ENCODE data around the gene GABBR2.
A peak's percentile ranks its signal among the peaks of the same experiment; 100 is the strongest.

GABBR2 gene

DNA sequence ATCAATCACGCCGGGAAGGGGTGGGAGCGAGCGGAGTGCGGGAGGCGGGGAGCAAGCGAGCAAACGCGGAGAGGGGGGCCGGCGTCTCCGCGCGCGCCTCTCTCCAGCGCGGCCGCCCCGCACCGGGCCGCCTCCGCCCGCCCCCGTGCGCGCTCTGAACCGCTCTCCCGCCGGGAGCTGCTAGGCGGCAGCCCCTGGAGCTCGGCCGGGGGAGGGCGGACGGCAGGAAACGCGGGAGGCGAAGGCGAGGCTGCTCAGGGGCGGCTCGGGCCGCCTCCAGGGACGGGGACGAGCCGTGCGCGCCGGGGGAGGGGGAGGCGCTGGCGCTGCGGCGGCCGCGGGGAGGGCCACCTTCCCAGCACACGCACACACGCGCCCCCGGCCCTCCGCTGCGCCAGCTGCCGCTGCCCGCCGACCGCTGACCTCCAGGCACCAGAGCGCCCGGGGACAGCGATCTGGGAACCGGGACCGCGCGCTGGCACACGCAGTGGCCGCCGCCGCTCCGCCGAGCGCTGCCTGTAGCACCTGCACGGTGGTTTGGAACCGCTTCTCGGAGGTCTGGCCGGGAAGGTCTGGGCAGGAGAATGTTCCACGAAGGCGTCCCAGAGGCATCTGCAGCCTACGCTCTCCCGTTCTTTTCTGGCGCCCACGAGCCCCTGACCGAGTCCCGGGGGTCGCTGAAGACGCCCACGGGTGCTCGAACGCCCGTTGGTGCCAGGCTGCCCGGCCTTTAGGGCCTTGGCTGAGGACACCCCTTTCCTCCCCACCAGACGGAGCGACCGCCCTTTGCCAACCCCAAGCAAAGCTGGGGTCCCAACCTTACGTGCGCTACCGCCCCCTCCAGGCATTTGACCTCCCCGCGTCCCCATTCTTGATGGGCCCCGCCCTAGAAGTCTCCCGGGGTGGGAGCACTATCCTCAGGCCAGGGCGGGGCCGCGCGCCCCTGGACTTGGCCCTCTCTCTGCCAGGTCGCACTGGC is at the start of gene GABBR2:
GABBR2 (minus strand) TSS at position 3 of the 979 bp plus-strand sequence. CDS start 198 bp downstream, outside the sequence.
- TF ChIP-seq GATA3 (IDR thresholded peaks at IDR 0.05; ENCODE audit: low read depth, low read length) (no peak), GATA2 (IDR thresholded peaks at IDR 0.05; ENCODE audit: low read depth, low read length) (no peak)

DNA sequence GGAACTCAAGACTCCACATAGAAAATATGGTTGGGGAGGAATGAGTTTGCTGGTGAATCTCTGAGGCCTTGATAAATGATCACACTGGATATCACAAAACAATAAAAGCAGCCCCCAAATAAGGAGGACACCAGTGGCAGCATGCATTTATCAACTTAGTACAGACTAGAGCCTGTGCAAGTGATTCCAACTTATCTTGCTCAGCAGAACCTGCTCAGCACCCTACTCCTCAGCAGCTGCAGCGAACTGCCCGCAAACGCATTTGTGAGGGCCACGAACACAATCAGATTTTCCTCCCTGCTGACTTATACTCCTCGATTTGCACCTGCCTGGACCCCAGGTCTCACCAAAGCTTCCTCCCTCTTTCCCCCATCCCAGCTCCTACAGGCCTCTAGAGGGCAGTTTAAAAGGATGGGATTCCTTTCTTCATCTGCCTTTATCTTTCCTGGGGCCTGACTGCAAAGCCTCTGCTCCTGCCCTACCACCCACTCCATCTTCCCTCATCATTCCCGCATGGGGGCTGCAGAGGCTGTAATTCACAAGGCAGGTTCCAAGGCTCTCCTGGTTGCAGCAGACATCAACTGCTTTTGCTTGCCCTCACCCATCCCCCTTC is 46.4 kb upstream of the GABBR2 start:
- TF ChIP-seq GATA2 (IDR thresholded peaks at IDR 0.05; ENCODE audit: low read depth, low read length) (no peak), GATA3 (IDR thresholded peaks at IDR 0.05; ENCODE audit: low read depth, low read length) (no peak)

DNA sequence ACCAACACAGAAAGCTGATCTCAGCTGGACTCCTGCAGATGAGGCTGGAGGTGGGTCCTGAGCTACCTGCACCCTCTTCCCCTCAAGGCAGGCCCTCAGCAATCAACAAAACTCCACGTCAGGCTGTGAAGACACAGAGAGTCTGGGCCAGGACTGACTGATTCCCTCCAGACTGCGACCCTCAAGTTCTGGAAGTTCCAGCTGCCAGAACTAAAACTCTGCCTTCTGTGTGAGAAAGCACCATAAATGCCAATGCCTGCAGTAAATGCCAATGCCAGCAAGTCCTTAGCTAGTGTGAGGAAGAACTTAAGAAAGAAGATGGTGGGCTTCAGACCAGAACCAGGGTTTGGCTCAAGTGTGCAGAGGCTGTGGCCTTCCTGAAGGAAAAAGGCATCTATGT is 42.5 kb upstream of the GABBR2 start:
- no peak for TF ChIP-seq GATA3 (IDR thresholded peaks at IDR 0.05; ENCODE audit: low read depth, low read length)
- TF ChIP-seq GATA2 (IDR thresholded peaks at IDR 0.05; ENCODE audit: low read depth, low read length): no peak

DNA sequence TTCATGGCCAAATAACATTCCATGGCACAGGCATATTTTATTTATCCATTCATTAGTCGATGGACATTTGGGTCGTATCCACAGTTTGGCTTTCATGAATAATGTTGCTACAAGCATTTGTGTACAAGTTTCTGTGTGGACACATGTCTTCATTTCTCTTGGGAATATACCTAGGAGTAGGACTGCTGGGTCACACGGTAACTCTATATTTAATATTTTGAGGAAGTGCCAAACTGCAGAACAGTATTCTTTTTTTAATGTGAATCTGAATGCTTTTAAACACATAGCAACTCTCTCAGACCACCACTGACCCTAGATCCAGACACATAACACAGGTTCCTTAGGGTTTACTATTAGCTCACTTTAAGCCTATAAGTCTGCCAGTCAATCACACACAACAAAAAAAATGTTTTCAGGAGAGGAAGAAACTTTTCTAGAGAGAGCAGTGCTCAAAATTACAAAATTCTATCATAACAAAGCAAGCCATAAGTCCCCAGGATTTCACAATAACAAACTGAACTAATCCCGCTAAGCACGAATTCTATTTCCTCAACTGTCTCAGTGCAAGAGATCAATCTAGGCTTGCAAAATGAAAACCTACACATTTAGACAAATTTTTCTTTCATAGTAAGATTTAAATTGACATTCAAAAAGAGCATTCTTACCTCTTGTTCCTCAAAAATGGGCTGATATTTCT is 41.8 kb upstream of the GABBR2 start:
- TF ChIP-seq GATA3 (IDR thresholded peaks at IDR 0.05; ENCODE audit: low read depth, low read length): no peak
- no peak for TF ChIP-seq GATA2 (IDR thresholded peaks at IDR 0.05; ENCODE audit: low read depth, low read length)

DNA sequence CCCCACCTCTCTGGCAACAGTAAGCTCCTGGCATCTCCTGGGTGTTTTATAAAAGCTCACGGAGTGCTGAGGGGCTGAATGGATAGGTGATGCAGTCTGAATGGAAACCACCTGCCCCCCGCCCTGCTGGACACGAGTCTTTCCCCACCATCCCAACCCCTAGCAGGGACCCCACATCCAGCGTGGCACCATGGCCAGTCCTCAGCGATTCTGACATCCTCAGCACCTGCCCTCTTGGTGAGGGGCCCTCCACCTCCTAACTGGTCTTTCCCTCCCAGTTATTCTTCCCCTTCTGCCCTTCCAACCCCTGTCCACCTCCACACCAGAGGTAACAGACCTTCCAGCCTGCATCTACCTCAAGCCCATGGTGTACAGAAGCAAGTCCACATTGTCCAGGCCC is 38.7 kb upstream of the GABBR2 start:
- TF ChIP-seq GATA2 (IDR thresholded peaks at IDR 0.05; ENCODE audit: low read depth, low read length) (no peak), GATA3 (IDR thresholded peaks at IDR 0.05; ENCODE audit: low read depth, low read length) (no peak)

DNA sequence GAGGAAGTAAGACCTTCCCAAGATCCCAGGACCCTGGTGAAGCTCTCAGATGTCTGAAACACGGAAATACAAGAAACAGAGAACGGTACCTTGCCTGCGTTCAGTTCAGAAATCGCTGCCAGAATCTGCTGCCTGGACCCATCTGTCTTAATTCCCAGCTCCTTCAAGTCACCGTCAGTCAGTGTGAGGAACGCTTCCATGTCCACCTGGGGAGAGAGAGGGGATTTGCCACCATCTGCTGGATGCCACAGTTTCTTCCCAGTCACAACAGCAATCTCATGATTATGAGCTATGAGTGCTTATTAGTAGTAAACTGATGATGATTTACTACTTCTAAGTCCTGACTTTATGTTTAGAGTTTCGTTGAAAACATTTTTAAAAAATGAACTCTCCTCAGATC is 36.7 kb upstream of the GABBR2 start:
- no peak for TF ChIP-seq GATA2 (IDR thresholded peaks at IDR 0.05; ENCODE audit: low read depth, low read length)

DNA sequence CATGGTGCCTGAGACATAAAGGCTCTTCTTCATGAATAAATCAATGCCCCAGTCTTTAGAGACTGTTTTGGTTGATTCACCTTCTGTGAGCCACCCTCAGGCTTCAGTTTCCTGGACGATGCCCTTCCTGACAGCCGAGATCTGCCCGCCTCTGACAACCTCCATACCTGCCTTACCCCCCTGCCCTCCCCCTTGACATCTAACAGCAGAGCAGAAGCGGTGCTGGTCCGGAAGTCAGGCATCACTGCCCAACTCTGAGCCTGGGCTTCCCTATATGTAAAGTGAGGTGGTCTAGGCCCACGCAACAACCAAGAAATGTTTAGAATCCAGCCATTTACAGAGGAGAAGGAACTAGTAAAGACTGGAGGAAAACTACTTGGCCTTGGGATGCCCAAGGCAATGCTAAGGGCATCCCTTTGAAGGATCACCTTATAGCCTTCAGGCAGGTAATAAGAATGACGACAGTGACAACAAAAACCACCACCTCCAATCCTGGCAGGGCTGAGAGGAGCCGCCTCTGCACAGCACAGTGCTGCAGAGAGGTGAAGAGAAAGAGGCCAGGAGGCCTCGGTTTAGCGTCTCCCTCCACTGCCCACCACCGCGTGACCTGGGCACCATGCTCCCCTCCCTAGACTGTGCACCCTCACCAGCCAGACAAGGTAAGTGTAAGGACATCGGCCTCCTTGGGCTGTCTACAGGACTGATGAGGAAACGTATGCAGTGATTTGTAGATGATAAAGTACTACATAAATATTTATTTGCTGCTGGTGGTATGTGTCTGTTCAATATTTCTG is 35.3 kb upstream of the GABBR2 start:
- TF ChIP-seq GATA2 (IDR thresholded peaks at IDR 0.05; ENCODE audit: low read depth, low read length) (no peak), GATA3 (IDR thresholded peaks at IDR 0.05; ENCODE audit: low read depth, low read length) (no peak)

DNA sequence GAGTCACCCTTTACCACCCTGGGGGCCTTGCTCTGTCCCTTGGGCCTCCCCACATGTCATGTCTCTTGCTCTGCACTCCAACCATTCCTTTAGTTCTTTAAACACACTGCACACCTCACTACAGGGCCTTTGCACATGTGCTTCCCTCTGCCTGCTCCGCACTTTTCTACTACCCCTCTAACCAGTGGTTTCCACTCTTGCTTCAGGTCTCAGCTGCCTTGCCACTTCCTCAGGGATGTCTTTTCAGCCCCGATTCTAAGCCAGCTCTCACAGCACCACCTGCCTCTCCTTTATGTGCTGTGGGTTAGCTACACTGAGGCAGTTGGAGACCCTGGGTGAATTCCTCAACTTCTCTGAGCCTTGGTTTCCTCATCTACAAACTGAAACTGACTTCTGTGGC is 34.6 kb upstream of the GABBR2 start:
- TF ChIP-seq GATA2 (IDR thresholded peaks at IDR 0.05; ENCODE audit: low read depth, low read length) (no peak), GATA3 (IDR thresholded peaks at IDR 0.05; ENCODE audit: low read depth, low read length) (no peak)

DNA sequence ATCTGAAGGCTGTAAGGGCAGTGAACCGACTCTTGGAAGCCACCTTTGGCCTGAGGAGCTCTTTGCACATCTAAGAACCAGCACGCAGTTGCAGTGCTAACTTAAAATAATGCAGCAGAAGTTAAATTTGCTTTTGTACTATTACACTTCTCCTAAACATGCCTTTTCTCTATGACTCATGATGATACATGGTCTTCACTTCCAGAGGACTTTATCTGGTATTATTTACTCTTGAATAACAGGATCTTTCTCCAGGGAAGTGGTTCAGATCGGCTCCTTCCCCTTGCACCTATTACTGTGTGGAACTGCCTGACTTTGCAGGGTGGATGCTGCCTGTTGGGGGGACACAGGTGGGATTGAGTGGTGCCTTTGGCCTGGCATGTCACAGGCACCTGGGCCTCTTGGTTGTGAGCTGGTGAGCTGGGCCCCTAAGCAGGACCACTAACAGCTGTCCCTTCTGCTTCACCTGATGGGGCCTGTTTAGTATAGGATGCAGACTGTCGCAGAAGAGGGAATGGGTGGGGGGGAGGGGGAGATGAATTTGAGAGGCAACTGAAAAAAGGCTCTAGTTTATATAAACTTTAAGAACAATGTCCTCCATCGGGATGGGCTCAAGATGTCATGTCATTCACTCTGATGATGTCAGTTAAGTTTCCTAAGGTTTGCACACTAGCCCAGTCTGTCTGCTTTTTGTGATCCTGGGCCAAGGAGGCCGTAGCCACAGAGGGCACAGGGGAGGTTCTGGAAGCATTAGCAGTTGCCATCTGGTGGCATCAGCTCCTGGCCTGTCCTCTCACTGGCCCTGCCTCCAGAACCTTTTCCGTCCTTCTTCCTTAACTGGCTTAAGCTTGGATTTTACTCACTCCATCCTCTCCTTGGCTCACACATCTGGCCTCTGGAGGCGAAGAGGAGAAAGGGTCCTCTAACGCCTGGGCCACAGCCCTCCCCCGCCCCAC is 33.9 kb upstream of the GABBR2 start:
- no peak for TF ChIP-seq GATA3 (IDR thresholded peaks at IDR 0.05; ENCODE audit: low read depth, low read length)
- TF ChIP-seq GATA2 (IDR thresholded peaks at IDR 0.05; ENCODE audit: low read depth, low read length): no peak

DNA sequence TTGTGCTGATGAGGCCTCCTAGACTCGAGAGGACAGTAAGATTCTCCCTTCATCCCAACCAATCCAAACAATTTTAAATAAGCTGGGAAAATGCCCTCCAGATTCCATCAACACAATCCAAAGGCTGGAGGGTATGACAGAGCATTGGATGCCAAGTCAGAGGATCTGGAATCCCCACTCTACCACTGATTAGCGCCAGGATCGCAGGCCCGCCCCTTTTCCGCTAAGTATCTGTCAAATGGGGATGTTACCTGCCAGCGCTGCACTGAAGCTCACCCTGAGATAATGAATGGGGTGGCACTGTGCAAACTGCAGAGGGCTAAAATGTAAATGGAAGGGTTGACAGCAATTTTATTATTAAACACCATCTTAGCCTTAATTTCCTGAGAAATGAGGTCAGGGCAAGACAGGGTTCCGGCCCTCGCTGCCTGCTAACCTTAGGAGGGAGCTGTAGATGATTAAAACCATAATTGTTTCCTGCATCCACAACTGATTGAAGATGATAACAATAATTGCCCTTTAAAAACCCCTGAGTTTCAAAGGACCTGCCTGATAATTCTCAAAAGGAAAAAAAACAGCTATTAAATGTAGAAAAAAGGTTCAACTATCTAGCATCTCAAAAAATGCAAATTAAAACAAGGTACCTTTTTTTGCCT is 31.6 kb upstream of the GABBR2 start:
- TF ChIP-seq GATA3 (IDR thresholded peaks at IDR 0.05; ENCODE audit: low read depth, low read length) (peak; percentile 63), GATA2 (IDR thresholded peaks at IDR 0.05; ENCODE audit: low read depth, low read length) (peak; percentile 61)

DNA sequence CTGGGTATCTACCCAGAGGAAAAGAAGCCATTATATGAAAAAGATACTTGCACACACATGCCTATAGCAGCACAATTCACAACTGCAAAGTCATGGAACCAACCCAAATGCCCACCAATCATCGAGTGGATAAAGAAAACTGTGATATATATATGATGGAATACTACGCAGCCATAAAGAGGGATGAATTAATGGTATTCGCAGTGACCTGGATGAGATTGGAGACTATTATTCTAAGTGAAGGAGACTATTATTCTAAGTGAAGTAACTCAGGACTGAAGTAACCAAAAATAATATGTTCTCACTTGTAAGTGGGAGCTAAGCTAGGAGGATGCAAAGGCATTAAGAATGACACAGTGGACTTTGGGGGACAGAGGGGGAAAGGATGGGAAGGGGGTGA is 30.0 kb upstream of the GABBR2 start:
- TF ChIP-seq GATA3 (IDR thresholded peaks at IDR 0.05; ENCODE audit: low read depth, low read length) (no peak), GATA2 (IDR thresholded peaks at IDR 0.05; ENCODE audit: low read depth, low read length) (no peak)

DNA sequence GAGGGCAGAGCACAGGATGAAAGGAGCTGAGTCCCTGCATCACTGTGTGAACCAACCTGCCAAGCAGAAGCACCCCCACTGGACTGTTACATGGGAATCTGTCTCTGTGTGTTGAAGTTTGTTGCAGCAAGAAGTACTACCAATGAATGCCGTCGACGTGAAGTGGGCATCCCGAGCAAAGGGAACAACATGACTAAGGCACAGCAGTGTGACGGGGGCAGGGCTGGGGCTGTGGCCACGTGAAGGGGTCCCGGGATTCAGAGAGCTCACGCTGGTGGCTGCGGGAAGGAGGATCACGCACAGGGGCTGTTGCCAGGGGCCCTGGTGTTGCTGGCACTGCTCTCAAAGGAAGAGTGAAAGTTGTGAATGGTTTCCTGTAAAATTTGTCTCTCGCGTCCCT is 27.5 kb upstream of the GABBR2 start:
- TF ChIP-seq GATA2 (IDR thresholded peaks at IDR 0.05; ENCODE audit: low read depth, low read length) (no peak), GATA3 (IDR thresholded peaks at IDR 0.05; ENCODE audit: low read depth, low read length) (no peak)
